Measurements from ENCODE around the gene RNU5D-1.

- no peak for TF ChIP-seq POLR2A (IDR thresholded peaks at IDR 0.05)
- TF ChIP-seq, protein P1, sequence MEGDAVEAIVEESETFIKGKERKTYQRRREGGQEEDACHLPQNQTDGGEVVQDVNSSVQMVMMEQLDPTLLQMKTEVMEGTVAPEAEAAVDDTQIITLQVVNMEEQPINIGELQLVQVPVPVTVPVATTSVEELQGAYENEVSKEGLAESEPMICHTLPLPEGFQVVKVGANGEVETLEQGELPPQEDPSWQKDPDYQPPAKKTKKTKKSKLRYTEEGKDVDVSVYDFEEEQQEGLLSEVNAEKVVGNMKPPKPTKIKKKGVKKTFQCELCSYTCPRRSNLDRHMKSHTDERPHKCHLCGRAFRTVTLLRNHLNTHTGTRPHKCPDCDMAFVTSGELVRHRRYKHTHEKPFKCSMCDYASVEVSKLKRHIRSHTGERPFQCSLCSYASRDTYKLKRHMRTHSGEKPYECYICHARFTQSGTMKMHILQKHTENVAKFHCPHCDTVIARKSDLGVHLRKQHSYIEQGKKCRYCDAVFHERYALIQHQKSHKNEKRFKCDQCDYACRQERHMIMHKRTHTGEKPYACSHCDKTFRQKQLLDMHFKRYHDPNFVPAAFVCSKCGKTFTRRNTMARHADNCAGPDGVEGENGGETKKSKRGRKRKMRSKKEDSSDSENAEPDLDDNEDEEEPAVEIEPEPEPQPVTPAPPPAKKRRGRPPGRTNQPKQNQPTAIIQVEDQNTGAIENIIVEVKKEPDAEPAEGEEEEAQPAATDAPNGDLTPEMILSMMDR (IDR thresholded peaks at IDR 0.05) = no peak
- TF ChIP-seq POLR2AphosphoS5 (IDR thresholded peaks at IDR 0.05) = no peak
Observed at GRCh38 chr1:44733784-44734183, 2.8 kb upstream of the RNU5D-1 start.

Measured in suprapubic skin (tissue), 4 donors.